HG03095 (cell line): ENCODE data around the gene HLA-DMB.

ENCODE experiments used
- ATAC-seq: cut with Tn5 transposase; IDR thresholded peaks from one replicate; pipeline ENCODE4 v1.9.1; 2021; ENCODE audit warnings: moderate library complexity; ENCODE audit not compliant: unreplicated experiment

The HLA-DMB gene

DNA sequence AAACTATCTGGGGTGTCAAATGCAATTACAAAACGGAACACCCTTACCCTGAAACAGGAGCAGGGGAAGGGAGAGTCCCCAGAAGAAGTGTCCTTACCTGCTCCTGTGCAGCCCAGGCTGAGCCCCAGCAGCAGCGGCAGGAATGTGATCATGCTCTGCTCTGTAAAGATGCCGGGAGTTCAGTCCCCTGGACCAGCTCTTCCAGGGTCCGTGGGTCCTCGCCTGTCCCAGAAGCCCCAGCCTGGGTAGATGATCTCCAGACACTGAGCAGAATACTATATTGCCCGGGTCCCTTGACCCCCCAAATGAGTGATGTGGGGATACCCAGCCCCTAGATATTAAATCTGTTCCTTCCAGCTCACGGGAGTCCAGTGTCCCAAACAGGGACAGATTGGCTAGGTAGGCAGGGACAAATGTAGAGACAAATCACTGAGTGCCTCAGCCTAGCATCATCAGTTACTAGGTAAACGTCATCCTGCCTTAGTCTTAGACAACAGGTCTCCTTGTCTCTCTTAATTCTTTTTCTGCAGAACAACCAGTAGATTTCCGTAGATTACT is at the start of gene HLA-DMB:
TSS of gene HLA-DMB (minus strand) at position 373 of the 558 bp plus-strand sequence. CDS start at position 152, 221 bp downstream.
- peak; percentile 49 for ATAC-seq

DNA sequence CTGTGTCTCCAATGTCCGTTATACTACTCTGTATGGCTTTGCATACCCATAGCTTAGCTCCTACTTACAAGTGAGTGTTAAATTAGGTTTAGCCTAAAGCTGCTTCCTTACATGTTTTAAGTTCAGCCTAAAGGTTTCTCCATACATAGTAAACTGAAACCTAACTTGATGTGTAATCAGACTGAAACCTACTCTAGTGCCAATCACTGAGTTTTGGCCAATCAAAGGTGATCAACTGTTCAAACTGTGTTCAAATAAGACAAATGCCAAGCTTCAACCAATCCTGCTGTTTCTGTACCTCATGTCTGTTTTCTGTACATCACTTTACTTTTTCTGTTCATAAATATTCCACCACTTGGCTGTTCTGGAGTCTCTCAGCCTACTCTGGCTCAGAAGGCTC is 48.5 kb upstream of the HLA-DMB start:
- ATAC-seq, result no peak

DNA sequence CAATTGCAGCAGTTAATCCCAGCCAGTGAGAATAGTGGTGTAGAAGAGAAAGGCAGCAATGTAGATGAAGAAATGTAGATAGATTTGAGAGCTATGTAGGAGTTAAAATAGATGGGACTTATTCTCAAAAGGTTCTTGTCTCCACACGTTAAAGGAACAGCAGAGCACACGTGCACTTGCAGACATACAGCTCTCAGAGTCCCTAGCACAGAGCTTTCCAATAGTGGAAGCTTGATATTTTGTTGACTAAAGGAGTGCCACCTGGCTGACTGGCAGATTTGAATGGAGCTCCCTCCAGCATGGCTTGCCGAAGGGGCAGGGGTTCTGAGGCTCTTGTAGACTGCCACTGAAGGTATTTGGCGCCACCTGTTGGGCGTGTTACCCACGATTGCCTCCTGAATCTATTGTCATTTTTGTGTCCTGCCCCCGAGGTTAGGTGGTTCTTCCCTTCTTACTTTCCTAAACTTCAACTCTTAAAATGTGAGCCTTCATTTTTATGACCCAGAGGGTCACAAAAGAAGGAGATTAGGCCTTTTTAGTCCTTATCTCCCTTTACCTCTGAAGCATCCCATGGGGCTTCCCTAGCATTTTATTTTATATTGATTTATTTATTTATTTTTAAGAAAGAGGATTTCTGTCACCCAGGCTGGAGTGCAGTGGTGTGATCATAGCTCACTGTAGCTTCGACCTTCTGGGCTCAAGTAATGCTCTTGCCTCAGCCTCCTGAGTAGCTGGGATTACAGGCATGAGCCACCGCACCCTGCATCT is 44.0 kb upstream of the HLA-DMB start:
- ATAC-seq, result no peak

DNA sequence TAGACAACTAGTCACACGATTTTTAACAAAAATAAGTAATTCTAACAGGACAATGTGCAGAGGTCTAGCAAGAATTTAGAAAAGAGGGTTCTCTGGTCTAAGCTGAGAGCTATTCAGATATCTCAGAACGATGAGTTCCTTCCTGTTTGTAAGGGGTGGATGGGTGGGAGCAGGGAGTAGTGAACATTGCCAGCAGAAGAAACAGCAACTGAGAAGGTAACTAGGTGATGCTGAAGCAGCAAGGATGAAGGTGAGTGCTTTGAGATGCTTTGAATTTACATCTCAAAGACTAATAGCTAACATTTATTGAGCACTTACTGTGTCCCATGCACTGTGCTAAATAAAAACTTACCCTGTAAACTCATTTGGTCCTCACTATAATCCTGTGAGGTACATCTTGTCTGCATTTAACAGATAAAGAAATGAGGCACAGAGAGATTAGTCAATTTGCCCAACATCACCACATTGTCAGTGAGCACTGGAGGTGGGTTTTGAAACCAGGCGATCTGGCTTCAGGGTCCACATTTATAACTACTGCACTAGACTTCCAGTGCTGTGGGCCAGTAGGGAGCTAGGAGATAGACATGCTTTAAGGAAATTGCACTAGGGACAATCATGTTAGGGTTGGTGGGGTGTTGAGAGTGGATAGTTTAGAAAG is 43.3 kb upstream of the HLA-DMB start:
- ATAC-seq, result no peak

DNA sequence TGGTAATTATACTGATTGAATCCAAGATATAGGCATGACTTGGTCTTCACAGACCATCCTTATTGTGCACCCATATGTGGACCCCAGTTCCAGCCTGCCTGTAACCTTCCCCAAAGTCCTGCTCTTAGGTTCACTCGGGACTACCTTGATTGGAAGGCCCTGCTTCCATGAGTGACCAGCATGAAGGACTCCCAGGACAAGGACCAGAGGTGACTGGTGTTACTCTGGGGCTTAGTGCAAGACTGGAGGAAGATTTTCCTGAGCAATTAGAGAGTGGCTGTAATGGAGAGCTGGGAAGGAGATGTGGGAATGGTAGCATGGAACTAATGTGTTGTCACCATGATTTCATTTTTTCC is 42.6 kb upstream of the HLA-DMB start:
- no peak for ATAC-seq

DNA sequence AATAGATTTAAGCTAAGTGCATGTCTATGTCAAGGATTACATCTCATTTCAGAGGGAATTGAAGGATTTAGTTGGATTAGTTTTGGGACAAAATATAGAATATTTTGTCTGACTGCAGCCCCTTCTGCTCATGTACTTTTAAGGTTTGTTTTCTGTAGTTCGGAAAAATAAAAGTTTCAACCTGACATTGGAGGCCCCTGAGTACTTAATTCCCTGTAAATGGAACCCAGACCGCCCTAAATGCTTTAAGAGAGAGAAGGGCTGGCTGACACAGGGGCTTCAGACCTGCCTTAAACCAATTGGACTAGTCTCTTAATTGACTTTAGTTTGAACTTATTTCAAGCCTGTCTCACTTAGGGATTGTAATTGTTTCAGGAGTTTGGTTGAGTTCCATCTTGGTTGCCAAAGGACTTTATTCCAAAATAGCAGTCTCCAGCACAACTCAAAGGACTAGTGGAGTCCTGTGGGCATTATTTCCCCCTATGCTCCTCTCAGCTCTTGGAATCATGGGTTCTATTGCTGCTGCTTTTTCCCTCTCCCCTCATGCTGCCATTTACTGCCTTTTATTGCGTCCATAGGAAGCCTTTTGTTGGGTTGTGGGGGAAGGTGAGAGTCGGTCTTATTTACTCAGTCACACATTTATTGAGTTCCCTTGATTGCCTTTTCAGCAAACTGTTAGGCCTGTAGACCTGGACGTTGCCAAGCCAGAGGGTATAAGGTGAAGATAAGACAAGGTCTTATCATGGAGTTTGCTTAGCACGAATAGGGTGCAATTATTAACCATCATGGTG is 42.1 kb upstream of the HLA-DMB start:
- ATAC-seq, result no peak

DNA sequence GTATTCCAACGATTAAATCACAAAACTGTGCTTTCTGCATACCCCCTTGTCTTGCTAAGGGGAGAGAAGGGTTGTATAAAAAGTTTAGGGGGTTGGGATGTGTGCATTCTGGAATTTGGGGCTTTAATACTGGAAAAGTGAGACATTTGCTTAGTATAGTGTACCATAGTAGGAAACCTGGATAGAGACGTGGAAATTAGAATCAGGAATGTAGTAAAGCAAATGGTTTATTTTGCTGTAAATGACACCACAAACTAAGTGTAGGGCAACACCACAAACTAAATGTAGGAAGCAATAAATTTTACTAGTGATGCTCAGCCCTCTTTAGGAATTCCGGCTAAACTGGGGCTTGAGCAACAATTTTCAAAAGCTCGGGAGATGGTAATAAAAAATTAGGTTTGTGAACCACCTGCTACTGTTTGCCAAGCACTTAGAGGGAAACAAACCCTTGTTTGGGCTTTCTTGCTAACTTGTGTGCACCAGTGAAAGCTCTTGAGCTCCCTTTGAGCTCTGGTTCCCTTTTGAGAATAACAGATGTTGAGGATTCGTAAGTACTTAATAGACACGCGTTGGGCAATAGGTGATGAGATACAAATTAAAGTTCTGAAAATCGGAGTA is 41.4 kb upstream of the HLA-DMB start:
- ATAC-seq, result no peak

DNA sequence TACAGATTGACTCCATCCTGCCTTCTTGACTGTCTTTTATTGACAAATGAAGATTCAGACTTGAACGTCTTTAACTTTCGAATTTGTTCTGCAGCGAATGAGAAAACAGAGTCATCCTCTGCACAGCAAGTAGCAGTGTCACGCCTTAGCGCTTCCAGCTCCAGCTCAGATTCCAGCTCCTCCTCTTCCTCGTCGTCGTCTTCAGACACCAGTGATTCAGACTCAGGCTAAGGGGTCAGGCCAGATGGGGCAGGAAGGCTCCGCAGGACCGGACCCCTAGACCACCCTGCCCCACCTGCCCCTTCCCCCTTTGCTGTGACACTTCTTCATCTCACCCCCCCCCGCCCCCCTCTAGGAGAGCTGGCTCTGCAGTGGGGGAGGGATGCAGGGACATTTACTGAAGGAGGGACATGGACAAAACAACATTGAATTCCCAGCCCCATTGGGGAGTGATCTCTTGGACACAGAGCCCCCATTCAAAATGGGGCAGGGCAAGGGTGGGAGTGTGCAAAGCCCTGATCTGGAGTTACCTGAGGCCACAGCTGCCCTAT is 39.7 kb upstream of the HLA-DMB start:
- no peak for ATAC-seq

DNA sequence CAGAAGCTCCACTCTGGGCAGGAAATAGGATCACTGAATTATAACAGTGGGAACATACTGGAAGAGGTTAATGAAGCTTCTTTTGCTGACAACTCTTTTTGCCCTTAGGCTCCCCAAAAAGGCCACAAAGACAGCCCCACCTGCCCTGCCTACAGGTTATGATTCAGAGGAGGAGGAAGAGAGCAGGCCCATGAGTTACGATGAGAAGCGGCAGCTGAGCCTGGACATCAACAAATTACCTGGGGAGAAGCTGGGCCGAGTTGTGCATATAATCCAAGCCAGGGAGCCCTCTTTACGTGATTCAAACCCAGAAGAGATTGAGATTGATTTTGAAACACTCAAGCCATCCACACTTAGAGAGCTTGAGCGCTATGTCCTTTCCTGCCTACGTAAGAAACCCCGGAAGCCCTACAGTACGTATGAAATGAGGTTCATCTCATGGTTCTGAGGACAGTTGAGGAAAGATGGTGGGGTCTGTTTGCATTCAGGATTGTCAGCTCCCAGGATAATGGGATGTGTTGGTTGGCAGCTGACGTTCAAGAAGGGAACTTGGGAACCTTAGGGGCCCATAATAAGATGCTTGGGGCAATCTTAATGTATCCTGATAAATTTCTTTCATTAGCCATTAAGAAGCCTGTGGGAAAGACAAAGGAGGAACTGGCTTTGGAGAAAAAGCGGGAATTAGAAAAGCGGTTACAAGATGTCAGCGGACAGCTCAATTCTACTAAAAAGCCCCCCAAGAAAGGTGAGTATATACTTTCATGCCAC is 39.1 kb upstream of the HLA-DMB start:
- ATAC-seq, result no peak

DNA sequence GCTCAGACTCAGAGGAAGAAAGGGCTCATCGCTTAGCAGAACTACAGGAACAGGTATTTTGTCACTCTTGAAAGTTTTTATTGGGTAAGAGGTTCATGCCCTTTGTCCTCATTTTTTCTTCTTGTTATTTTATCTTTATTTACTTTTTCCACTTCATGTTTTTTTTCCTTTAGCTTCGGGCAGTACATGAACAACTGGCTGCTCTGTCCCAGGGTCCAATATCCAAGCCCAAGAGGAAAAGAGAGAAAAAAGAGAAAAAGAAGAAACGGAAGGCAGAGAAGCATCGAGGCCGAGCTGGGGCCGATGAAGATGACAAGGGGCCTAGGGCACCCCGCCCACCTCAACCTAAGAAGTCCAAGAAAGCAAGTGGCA is 37.1 kb upstream of the HLA-DMB start:
- no peak for ATAC-seq

DNA sequence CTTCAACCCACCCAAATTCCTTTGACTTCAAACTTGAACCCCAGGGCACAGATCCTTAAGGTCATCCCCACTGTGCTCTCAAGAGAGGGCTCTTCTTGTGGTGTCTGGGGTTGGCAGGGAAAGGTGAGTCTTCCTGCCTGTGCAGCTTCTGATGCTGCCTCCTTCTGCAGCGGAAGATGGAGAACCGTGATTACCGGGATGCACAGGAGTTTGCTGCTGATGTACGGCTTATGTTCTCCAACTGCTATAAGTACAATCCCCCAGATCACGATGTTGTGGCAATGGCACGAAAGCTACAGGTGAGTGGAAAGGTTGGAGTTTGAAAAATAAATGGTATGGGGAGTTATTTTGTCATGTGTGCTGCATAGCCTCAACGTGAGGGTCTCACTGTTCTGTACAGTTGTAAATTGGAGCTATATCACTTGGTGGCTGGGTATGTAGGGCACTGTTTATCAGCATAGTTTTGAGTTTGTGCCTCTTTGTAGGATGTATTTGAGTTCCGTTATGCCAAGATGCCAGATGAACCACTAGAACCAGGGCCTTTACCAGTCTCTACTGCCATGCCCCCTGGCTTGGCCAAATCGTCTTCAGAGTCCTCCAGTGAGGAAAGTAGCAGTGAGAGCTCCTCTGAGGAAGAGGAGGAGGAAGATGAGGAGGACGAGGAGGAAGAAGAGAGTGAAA is 36.6 kb upstream of the HLA-DMB start:
- ATAC-seq, result no peak

DNA sequence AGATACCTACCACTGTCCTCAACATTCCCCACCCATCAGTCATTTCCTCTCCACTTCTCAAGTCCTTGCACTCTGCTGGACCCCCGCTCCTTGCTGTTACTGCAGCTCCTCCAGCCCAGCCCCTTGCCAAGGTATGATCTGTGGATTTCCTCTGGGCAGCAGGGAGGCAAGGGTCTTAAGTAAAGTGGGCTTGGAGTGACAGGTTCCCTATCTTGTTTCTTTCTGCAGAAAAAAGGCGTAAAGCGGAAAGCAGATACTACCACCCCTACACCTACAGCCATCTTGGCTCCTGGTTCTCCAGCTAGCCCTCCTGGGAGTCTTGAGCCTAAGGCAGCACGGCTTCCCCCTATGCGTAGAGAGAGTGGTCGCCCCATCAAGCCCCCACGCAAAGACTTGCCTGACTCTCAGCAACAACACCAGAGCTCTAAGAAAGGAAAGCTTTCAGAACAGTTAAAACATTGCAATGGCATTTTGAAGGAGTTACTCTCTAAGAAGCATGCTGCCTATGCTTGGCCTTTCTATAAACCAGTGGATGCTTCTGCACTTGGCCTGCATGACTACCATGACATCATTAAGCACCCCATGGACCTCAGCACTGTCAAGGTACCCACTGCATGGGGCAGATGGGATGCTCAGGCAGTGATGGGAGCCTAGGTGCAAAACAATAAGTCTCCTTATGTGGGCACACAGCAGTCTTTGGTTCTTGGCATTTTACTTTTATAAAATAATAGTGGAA is 35.7 kb upstream of the HLA-DMB start:
- ATAC-seq, result no peak

DNA sequence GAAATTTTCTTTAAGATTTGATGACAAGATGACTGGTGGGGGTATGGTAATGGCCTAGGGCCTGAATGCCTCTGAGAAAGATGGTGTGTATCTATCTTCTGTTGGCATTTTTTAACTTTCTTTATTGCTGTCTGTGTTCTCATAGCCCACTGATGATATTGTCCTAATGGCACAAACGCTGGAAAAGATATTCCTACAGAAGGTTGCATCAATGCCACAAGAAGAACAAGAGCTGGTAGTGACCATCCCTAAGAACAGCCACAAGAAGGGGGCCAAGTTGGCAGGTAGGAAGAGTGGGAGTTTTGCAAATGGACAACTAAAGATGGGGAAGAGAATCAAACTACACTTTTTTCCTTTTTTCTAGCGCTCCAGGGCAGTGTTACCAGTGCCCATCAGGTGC is 35.1 kb upstream of the HLA-DMB start:
- no peak for ATAC-seq

DNA sequence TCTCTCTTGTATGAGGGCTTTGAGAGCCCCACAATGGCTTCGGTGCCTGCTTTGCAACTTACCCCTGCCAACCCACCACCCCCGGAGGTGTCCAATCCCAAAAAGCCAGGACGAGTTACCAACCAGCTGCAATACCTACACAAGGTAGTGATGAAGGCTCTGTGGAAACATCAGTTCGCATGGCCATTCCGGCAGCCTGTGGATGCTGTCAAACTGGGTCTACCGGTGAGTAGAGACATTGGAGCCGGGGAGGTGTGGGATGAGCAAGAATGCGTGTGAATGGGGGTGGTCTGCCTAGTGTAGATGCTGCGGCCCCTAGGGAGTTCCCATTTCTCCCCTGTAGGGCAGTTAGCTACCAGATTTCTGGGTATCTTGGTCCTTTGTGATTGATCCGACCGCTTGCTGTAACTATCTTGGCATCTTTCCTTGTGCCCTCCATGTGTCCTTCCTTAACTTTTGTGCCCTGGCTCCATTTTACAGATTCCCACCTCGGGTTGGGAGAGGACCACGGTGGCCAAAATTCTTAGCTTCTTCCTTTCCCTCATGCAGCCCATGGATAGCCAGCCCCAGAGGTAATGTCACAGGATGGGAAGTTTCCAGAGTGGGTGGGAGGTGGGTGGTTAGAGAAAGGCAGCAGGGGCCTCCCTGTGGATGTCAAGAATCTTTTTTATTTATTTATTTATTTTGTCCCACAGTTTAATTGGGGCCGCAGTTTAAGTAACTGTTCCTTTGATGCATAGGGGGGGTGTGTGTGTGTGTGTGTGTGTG is 33.9 kb upstream of the HLA-DMB start:
- no peak for ATAC-seq

DNA sequence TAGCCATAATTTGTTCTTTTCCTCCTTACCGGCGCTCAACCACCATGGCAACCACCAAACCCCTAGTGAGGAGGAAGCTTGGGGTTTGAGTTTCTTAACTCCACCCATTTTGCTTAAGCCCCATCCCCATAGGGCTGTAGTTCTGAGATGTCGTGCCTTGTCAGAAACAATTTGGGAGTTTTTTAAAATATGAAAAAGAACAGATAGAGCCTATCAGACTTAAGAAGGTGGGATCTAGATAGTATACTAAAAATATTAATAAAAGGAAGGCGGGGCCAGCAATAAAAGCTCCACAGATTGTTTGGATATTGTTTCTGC is 33.1 kb upstream of the HLA-DMB start:
- ATAC-seq, result no peak

DNA sequence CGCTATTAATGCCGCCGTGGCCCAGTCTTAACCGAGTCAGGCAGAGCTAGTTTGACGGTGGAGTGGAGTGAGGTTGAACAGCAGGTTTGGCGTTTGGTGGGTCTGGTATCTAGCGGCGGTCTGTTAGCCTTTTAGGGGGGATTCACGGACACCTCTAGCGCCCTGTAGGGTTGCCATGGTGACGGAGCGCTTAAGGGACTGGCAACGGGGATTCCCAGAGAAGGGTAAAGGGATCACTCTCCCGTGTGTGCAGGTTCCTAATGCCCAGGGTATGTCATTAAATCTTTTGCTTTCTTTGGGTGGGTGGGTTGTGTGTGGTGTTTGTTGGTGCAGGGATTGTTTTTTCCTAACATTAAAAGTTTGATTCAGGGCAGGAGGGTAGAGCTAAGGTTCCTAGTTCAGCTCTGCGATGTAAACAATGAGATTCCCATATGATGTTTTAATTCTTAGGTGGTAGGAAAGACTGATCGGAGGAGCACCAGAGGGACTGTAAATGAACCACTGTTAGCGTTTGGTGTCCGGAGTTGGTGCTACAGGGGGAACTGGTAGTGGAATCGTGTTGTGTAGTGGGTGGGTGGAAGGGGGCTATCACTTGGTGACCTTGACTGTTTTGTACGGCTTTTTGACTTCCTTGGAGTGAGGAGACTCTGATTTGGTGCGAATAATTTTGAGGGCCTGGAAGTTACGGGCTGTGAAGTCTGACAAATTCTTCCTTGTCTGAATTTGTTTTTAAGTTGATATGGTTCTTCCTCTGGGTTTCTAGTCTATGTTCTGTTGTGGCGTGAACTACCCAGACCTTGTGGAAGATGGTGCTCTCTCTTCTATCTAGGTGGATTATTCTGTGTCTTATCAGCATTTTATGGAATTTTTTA is 32.6 kb upstream of the HLA-DMB start:
- no peak for ATAC-seq

DNA sequence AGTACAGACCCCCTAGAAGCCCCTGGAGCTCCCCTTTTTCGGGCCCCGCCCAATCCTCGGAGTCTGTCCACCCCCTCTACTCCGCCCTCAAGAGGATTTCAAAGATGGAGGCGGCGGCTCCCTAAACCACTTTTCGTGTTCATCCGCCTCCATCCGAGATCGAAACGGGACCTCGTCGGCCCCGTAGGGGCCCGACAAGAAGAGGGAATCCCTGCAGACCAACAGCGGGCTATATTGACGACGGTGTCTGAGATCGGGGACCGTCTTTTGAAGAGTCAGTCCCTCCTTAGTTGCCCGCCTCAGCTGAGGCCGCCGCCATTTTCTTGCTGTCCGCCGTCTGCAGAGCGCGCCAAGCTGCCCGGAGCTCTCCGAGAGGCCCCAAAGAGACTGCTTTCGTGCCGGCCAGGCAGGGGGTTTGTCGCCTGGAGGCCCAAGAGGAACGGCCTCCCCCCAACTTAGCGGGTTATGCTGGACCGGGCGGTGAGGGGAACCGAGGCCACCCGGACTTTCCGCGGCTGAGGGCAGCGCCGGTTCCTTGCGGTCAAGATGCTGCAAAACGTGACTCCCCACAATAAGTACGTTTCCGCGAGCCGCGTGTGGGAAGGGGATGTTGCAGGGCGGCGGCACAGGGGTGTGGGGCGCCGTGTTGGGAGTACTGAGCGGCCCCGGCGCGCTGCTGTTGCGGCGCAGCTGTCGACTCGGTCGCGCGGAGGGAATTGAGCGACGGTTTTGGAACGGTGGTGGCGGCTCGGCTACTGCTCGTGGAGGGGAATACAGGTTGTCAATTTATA is 31.7 kb upstream of the HLA-DMB start:
- ATAC-seq, result no peak
